Right lung (tissue), 5 donors: ENCODE data around the gene MUC2. TPM values are rescaled to one million over a fixed set of nuclear protein-coding genes. Genes with fewer than 3 reads are reported as not detected.
"Not testable (repeated sequence)": the region's sequence is repeated elsewhere in the genome, so short reads cannot be mapped to it uniquely, and the experiment has no call there.

Experiments
- DNase-seq, 2 donors: peaks; one replicate each; pipeline ENCODE4 v3.0.0-alpha.2; 2013
- polyA plus RNA-seq, 5 donors: library from polyadenylated mRNA; unstranded; fragments of 120-200 nt; gene quantifications; one replicate each; pipeline versions ENCODE4 v1.2.1 to v1.2.3, GENCODE V29; 2013; ENCODE audit warnings: inconsistent platforms in 1 of 5, low replicate concordance in 1 of 5; ENCODE audit not compliant: insufficient read length in 5 of 5, insufficient read depth in 1 of 5

The MUC2 gene
- polyA plus RNA-seq, 5 donors: 0.01 to 0.26 (median 0.04) TPM

- DNase-seq: no peak
Observed at GRCh38 chr11:1103401-1104360, 29.0 kb downstream of the MUC2 start.

DNA sequence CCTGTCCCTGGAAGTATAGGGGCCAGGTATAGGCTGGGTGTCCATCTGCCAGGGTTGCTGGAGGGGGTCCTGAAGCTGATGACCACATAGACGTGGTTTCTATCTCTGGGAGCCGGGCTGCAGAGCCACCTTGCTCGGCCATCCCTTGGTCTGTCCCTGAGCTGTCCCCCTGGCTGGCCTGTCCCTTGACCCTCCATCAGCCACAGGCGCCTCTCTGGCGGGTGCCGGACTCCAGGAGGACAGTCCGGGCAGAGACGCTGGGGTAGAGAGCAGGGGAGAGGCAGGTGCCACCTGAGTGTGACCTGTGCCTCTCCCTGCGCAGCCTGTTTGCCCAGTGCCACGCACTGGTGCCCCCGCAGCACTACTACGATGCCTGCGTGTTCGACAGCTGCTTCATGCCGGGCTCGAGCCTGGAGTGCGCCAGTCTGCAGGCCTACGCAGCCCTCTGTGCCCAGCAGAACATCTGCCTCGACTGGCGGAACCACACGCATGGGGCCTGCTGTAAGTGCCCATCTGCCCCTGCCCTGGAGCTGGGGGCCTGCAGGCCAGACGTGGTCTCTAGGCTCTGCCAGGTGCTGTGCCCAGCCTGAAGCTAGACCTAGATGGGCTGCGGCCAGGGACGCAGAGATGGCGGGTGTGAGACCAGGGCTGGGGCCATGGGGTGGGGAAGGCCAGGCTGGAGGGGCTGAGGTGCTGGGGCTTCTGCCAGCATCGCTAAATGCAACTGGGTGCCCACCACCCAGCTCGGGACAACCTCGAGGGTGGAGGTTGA lies 29.9 kb downstream of the MUC2 start:
- DNase-seq: no peak

DNA sequence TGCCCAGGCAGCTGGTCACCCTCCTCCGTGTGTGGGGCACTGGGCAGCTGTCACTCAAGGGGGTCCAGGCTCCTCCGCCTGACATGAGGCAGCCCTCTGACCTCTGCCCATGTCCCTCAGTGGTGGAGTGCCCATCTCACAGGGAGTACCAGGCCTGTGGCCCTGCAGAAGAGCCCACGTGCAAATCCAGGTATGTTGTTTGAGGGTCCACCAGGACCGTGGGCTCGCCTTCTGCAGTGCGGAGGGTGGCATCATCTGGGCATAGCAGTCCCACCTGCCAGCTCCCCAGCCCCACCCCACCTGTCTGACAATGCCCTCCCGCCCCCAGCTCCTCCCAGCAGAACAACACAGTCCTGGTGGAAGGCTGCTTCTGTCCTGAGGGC lies 30.5 kb downstream of the MUC2 start:
- no peak for DNase-seq

- DNase-seq: no peak
Observed at GRCh38 chr11:1106387-1106786, 31.7 kb downstream of the MUC2 start.

- DNase-seq: no peak
Observed at GRCh38 chr11:1107316-1108245, 32.9 kb downstream of the MUC2 start.

- no peak for DNase-seq
Observed at GRCh38 chr11:1108246-1108900, 33.7 kb downstream of the MUC2 start.

- DNase-seq: no peak
Observed at GRCh38 chr11:1109101-1109917, 34.6 kb downstream of the MUC2 start.

- no peak for DNase-seq
Observed at GRCh38 chr11:1109918-1110705, 35.4 kb downstream of the MUC2 start.

GRCh38 chr11:1111545-1112212 lies 37.0 kb downstream of the MUC2 start:
- no peak for DNase-seq

DNA sequence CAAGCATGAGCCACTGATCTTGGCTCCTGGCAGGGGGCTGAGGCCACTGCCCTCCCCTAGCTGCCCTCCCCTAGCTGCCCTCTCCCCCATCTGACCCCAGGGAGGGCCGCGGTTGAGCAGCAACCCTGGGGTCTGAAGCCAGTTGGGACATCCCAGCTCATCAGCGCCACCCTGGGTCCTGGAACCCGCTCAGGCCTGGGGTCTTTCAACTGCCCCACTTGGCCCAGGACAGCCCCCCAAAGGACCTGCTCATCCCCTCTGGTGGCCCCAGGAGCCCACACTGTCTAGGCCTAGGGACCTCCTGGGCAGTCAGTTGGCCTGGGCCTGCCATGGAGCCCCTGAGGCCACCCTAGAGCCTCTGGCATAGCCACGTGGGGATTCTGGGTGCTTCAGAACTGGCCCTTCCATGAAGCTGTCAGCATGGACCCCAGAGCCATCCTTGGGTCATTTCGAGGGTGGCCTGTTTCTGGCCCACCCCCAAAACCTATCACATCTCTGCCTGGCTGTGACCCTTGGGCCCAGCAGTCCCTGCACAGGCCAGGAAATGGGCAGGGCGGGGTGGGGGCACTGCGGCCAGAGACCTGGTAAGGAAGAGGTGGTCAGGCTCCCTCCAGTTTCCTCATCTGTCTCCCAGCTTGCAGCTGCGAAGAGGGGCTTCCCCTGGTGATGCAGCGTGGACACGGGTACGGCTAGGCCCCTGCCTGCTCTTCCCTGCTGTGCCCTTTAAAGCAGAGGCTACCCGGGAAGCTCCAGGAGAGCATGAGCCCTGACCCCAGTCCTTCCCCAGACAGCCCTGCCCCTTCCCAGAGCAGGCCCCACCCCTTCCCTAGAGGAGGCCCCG lies 37.9 kb downstream of the MUC2 start:
- no peak for DNase-seq

DNA sequence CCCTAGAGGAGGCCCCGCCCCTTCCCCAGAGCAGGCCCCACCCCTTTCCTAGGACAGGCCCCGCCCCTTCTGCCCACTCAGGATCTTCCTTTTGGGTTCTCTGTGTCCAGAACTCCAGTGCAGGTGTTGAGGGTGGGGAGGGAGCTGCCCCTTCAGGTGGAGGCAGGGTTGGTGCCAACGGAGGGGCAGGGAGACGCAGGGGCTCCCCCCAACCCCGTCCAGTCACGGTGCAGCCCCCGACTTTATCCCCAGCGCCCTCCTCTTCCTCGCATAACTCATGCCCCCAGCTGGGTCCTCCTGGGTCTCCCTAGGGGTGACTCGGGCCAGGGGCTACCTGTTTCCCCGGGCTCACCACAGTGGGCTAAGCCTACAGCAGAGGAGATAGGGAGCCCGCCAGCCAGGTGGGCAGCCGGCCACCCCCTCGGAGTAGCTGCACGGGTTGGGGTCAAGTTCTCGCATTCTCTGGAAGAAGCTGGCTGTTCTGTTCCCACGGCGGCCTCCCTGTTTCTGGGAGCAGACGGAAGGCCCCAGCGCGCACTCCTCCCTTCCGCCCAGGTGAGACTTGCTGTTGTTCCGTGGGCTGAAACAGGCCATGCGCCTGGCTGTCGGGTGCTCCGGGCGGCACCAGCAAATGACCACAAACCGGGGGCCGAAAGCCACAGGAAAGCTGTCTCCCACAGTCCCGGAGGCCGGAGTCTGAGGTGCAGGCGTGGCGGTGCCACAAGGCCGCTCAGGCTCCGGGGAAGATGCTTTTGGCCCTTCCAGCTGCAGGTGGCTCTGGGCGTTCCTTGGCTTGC lies 38.9 kb downstream of the MUC2 start:
- no peak for DNase-seq

DNA sequence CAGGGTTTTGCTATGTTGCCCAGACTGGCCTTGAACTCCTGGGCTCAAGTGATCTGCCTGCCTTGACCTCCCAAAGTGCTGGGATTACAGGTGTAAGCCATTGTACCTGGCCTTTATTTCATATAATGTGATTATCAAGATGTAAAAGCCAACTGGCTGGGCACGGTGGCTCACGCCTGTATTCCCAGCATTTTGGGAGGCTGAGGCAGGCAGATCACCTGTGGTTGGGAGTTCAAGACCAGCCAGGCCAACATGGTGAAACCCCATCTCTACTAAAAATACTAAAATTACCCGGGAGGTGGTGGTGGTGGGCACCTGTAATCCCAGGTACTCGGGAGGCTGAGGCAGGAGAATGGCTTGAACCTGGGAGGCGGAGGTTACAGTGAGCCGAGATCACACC lies 40.6 kb downstream of the MUC2 start:
- not testable (repeated sequence) for DNase-seq

DNA sequence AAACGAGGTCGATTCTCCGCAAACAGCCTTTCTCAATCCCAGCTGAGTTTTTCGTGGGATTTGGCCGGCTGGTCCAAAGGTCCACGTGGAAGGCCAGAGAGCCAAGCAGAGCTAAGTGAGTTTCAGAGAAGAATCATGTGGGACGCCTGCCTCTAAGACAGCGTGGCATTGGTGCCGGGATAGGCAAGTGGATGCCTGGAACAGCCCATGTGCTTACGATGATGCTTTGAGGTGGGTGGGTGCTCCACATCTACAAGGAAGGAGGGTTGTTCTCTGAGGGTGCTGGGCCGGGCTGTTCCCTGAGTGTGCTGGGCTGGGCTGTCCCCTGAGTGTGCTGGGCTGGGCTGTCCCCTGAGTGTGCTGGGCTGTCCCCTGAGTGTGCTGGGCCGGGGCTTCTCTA lies 41.4 kb downstream of the MUC2 start:
- no peak for DNase-seq

DNA sequence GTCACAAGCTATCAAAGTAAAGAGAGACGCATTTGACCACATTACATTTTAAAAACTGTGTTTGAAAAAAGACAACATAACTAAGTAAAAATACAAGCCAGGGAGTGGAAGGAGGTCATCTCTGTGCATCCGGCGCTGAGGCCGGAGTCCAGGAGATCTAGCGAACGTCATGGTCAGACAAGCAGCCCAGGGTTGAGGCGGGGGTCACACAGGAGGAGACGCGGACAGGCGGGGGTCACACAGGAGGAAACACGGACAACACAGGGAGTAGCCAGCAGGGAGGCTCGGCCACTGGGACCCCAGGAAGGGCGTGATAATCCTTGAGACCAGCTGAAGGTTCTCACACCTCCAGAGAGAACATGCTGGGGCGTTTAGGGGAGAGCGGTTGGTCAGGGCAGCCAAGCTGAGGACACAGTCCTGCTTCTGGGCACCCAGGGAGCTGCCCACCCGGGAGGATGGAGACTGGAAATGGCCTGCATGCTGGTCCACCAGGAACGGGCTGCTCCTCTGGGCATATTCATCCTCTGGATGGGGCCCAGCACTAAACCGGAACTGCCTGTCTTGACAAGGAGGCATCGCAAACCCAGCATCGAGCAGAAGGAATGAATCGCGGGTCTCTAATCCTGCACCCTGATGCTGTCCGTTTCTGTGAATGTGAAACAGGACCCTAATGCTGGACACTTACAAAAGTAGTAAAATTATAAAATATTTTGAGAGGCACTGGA lies 42.2 kb downstream of the MUC2 start:
- DNase-seq: no peak

DNA sequence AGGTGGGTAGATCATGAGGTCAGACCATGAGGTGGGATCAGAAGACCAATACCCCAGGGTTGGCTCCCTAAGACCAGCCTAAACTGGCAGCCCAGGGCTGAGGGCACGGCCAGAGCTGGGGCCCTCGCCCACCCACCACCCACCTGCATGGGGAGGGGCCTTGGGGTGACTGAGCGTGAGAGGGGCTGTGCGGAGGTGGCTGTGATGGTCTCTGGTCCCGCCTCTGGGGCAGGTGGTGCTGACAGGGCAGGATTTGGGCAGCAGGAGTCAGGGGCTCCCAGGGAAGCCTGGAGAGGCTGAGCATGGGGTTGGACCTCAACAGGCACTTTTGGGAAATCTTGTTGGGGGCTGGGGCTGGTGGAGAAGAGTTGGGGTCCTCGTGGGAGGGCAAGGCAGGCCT lies 43.3 kb downstream of the MUC2 start:
- DNase-seq: no peak
